GM19240 (cell line): ENCODE measurements around the gene RPS6KA3.
"Not testable (repeated sequence)": the region's sequence is repeated elsewhere in the genome, so short reads cannot be mapped to it uniquely, and the experiment has no call there.

ENCODE experiments used
- DNase-seq: peaks from one replicate; pipeline ENCODE4 v3.0.0; 2011; ENCODE audit warnings: low spot score; ENCODE audit not compliant: insufficient read length

Gene RPS6KA3

GRCh38 chrX:20224814-20225487, 41.8 kb downstream of the RPS6KA3 start:
- peak; percentile 1 for DNase-seq

- DNase-seq: no peak
Observed at GRCh38 chrX:20221902-20222301, 44.8 kb downstream of the RPS6KA3 start.

GRCh38 chrX:20218836-20219505, 47.7 kb downstream of the RPS6KA3 start:
- no peak for DNase-seq

- no peak for DNase-seq
Observed at GRCh38 chrX:20217906-20218305, 48.8 kb downstream of the RPS6KA3 start.

- DNase-seq: no peak
Observed at GRCh38 chrX:20217271-20217670, 49.4 kb downstream of the RPS6KA3 start.

- DNase-seq: no peak
Observed at GRCh38 chrX:20215565-20215964, 51.1 kb downstream of the RPS6KA3 start.

- DNase-seq: no peak
Observed at GRCh38 chrX:20212486-20213089, 54.1 kb downstream of the RPS6KA3 start.

GRCh38 chrX:20211261-20211786, 55.4 kb downstream of the RPS6KA3 start:
- no peak for DNase-seq

GRCh38 chrX:20205927-20206708, 60.6 kb downstream of the RPS6KA3 start:
- no peak for DNase-seq

- DNase-seq: no peak
Observed at GRCh38 chrX:20204351-20204750, 62.4 kb downstream of the RPS6KA3 start.

- DNase-seq: no peak
Observed at GRCh38 chrX:20197641-20198210, 69.0 kb downstream of the RPS6KA3 start.

- no peak for DNase-seq
Observed at GRCh38 chrX:20189171-20189570, 77.5 kb downstream of the RPS6KA3 start.

- no peak for DNase-seq
Observed at GRCh38 chrX:20181598-20182329, 84.9 kb downstream of the RPS6KA3 start.

- no peak for DNase-seq
Observed at GRCh38 chrX:20177093-20177492, 89.6 kb downstream of the RPS6KA3 start.

GRCh38 chrX:20173856-20174255, 92.9 kb downstream of the RPS6KA3 start:
- no peak for DNase-seq

GRCh38 chrX:20173313-20173712, 93.4 kb downstream of the RPS6KA3 start:
- DNase-seq: no peak

GRCh38 chrX:20171887-20172286, 94.8 kb downstream of the RPS6KA3 start:
- no peak for DNase-seq

GRCh38 chrX:20162516-20162915, 104.2 kb downstream of the RPS6KA3 start:
- not testable (repeated sequence) for DNase-seq

GRCh38 chrX:20159797-20160385, 106.8 kb downstream of the RPS6KA3 start:
- no peak for DNase-seq

- no peak for DNase-seq
Observed at GRCh38 chrX:20151689-20152088, 115.0 kb downstream of the RPS6KA3 start.
